HuH-7 (cell line): ENCODE results near the gene FARSB.

Source experiments
- DNase-seq: peaks from one replicate; pipeline ENCODE4 v3.0.0; 2011; ENCODE audit warnings: low spot score

FARSB gene

GRCh38 chr2:222663479-222663878 lies 7.6 kb upstream of the FARSB start:
- DNase-seq, result no peak

DNA sequence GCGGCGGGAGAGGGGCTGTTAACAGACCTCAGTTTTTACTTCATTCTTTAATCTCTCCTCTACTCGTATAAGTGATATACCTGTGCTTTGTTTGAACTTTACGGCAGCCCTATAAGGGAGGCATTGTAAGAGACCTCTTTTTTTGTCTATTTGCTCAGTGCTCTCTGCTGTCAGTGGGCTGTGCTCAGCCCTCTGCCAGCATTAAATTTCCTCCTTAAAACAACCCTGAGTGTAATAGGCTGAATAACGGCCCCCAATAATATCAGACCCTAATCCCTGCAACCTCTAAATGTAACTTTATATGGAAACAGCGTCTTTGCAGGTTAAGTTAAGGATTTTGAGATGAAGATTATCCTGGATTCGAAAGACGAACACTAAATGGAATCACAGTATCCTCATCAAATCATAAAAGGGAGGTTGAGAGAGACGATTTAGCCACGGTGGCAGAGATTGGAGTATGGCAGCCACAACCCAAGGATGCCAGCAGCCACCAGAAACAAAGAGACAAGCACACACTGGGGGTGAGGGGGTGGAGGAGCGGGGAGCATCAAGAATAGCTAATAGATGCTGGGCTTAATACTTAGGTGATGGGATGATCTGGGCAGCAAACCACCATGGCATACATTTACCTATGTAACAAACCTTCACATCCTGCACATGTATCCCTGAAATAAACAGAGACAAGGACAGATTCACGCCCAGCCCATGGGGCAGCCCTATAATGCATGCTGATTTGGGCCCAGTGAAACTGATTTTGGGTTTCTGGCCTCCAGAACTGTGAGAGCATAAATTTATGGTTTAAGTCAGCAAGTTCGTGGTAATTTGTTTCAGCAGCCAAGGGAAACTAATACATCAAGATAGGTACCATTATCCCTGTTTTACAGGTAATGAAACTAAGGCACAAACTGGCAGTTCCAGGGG lies 894 bp upstream of the FARSB start:
- DNase-seq, result no peak

DNA sequence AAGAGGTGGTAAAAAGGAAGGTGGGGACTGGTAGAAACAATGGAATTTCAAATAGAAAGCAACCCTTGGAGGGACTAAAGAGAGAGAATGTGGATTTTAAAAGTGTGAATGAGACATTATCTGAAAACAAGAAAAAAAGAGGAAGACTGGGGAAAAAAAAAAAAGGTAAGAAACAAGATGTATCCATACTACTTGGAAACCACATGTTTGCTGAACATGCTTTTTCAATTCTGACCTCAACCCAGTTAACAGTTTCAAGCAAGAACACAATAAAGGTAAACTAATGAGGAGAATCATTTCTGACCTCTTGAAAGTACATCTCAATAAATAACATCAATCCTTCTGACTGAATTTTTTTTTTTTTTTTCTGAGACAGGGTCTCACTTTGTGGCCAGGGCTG lies 2.6 kb downstream of the FARSB start:
- no peak for DNase-seq

DNA sequence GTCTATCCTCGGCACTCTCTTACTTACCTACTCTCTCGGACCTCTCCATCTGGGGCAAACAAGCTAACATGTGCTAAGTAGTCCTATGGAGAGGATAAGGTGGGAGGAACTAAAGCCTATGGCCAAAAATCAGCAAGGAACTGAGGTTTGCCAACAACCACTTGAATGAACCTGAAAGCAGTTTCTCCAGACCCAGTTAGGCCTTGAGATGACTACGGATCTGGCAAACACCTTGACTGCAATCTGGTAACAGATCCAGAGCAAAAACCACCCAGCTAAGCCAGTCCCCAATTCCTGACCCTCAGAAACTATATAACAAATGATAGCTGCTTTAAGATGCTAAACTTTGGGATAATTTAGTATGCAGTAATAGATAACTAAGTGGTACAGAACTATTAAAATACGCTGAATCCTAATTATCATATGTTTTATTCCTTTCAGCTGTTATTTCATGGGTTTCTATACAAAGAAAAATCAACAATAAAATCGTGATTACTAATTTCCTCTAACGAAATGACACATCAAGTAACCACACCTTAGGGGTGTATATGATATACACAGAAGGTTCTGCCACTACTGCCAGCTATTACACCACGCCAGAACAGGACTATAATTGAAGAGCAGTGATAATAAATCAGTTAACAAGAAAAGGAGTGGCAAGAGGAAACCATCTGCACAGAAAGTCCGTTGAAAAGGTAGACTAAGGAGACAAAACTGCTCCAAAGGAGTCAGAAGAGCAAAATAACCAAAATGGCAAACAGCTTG lies 3.2 kb downstream of the FARSB start:
- DNase-seq, result no peak

DNA sequence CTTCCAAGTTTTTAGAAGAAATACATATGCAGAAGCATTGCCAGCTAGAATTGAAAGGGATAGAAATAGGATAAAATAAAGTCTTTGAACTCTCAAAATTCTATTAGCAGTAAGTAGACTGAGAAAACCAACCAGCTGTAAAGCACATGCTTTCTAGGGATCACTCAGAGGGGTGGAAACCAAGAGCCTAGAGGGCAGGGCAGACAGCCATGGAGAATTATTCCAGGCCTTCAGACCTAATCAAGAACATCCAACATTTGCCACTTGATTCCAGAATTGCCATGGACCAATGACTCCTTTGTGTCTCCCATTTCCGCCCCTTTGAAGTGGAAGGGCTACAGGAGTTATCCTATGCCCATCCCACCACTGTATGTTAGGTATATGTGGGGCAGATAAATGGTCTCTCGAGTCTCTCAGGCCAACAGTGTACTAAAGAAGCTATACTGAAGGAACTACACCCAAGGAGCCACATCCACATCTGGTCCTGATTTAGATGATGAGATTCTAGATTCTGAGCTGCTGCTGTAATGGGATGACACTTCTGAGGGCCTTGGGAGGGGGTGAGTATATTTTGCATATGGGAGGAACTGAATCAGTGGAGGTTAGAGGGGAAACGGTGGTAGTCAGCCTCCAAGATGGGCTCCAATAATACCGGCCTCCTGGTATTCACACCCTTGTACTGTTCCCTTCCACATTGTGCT lies 4.0 kb downstream of the FARSB start:
- DNase-seq, result no peak

DNA sequence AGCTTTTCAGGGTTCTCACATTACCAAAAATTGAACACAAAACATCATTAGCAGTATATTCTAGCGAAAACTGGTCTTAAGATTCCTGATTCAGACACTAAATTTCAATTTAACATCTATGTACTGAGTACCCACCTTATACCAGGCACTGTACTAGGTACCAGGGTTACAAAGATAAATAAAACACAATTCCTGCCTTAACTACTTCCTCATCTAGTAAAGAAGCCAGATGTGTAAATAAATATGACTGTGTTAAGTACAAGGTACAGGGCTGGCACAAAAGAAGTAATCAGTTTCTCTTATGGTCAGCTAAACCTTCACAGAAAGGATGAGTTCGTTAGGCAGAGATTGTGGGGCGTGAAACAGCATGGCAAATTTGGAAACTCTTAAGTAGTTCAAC lies 6.1 kb downstream of the FARSB start:
- DNase-seq, result no peak

- DNase-seq, result no peak
Measured at GRCh38 chr2:222646008-222646407, 9.9 kb downstream of the FARSB start.

DNA sequence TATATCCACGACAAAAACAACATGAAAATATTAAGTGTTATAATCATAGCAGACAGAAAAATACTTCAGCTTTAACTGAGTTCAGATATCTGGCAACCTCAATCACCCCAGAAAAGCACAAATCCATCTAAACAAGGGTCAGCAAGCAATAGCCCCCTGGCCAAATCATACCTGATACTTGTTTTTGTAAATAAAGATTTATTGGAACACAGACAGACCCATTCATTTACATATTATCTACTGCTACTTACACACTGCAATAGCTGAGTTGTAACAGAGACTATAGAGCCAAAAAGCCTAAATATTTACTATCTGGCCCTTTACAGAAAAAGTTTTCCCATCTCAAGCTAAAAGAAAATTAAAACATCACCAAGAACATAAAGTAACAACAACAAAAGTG lies 12.8 kb downstream of the FARSB start:
- no peak for DNase-seq

- no peak for DNase-seq
Measured at GRCh38 chr2:222641336-222641735, 14.6 kb downstream of the FARSB start.

DNA sequence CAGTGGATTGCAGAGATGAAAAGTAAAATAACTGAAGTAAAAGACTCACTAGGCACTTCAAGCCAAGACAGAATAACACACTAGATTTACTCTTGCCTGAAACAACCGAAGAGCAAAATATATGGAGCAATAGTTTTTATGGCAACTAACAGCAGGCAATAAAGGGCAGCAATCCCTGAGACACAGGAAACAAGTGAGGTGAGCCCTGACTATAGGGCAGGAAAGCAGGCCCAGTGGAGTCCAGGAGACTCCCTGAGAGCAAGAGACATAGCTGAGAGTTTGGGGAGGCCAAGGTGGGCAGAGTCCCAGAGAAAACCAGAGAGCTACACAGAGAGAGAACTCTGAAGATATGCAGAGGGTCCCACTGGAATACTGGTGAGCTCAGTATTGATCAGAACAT lies 18.8 kb downstream of the FARSB start:
- DNase-seq, result peak; percentile 10

DNA sequence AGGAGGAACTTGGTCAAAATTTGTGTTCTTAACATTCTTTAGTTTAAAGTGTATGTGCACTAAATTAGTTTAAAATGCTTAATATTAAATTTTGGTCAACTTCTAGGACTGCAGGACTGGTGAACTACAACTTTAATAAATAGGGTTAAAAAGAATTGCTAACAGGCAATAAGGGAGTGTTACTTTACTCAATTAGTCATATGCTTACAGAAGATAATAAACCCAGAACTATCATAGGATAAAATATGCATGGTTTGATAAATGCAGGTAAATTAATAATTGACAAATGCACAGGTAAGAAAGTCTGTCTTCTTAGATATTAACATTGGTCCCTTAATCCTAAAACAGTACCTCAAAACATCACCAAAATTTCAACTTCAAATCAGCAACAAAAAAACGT lies 20.6 kb downstream of the FARSB start:
- DNase-seq, result no peak

DNA sequence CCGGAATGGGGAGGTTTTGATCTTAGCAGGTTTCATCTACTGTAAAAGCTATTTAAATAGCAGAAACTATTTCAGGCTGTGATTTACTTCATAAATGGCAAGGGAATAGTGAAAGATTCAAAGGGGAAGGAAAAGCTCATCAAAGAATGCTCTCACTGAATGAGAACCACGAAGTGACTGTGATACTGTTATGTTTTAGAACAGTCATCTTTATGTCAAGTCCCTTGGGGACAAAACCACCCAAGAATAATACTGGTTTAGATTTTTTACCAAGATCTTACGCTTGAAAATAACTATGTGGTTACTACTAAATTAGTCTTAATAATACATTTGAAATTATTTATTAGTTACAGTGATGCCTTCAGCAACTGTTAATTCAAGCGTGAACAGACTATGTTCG lies 28.1 kb downstream of the FARSB start:
- no peak for DNase-seq

DNA sequence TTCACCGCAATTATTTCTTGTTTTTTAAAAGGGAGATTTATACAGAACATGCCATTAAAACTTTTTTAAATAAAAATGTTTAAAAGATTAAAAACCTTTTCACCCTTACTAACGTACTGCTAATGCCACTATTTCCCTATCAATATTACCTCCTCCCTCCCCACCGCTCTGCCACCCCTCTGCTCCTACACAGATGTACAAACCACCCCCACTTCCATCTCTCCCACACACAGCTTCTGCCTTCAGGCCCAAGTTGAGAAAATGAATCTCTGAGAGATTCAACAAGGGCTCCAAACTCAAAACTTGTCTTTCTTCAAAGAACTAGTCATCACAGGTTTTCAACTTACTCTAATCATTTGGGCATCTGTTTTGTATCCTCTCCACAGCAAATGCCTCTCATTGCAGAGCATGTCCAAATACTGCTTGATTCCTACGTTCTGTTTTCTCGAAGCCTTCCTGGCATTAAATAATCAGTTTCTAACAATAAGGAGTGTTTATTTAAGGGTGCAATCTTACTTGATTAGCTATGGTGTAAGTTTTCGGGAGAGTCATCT lies 32.1 kb downstream of the FARSB start:
- DNase-seq, result no peak

DNA sequence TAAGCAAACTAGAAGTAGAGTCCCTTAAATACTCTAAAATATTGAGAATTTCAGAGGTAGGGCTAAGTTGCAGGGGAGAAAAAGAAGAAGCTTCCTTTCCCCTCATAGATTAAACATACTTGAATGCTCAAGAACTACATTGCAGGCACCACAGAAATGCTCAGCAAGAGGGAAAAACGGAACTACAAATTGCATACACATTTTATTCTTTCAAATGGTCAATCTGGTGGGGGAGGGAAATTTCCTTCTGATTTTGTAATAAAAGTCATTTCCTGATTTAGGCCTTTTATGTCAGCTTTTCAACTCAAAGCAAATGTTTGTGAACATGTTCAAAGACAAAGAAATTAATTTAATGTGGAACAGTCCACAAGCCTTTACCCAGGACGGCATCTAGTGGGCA lies 33.0 kb downstream of the FARSB start:
- no peak for DNase-seq

DNA sequence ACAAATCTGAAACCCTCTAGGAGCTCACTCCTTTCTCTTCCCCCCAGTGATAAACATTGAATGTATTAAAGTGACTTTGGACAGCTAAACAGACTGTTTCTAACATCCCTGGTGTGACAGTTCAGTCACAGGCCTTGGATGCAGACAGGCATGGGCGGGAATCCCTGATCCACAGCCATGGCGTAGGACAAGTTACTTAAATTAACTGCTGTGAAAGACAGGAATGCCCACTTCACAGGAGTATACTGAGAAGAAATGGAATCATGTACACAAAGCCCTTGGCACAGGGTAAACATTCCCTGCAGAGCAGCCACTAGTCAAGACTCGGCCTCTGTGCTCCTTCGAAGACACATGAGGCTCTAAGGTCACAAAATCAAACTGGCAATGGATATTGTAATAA lies 34.0 kb downstream of the FARSB start:
- no peak for DNase-seq

DNA sequence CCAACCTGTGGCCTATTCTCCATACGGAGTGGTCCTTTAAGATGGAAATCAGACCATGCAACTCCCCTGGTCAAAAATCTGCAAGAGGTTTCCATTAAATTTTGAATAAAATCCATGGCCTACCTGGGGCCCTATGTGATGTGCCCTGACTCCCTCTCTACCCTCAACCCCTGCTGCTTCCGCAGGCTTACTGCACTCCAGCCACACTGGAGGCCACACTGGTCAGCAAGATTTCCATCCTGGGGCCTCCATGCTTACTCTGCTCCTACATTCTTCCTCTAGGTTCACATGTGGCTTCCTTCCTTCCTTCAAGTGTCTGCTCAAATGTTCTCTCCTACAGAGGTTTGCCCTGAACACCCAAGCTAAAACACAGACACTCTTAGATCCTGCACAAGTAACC lies 40.6 kb downstream of the FARSB start:
- no peak for DNase-seq

DNA sequence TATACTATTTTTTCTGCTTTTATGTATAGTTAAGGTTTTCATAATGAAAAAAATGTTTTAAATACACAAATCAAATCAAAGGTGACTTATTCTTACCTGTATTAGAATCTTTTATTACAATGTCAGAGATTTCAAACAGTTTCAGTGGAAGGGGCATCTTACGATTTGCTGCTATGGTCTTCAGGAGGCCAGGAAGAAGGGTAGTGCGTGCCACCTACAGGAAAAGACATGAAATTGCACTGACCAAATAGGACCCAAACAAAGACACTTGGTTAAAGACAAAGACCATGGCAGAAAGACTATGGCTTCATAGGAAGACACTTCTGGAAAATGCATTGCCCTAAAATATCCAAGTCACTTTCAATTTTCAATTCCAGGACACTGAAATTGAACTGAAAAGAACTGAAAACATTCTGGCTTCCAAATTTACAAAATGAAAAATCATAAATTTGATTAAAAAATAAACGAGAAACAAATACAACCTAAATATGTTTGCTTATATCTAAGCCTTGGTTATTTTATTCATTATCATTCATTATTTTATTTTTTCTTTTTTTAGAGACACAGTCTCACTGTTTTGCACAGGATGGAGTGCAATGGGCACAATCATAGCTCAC lies 42.1 kb downstream of the FARSB start:
- DNase-seq, result peak; percentile 66

- DNase-seq, result no peak
Measured at GRCh38 chr2:222611684-222612083, 44.2 kb downstream of the FARSB start.

GRCh38 chr2:222610746-222611145 lies 45.1 kb downstream of the FARSB start:
- DNase-seq, result no peak

DNA sequence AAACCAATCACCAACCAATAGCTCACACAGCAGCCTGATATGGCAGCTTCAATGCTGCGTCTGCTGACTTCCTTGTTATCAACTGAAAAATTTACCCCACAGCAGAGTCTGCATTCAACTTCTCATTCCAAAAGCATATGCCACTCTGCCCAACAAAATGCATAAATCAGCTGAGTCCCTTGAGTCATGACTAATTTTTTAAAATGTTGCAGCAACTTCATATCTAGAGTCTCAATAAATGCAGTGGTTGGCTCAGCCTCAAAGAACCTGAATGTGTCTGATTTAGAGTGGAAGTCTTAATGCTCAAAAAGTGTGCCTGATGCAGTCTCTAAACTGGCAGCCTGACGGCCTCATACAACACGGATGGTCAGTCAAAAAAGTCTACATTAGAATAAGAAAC lies 46.5 kb downstream of the FARSB start:
- DNase-seq, result no peak

DNA sequence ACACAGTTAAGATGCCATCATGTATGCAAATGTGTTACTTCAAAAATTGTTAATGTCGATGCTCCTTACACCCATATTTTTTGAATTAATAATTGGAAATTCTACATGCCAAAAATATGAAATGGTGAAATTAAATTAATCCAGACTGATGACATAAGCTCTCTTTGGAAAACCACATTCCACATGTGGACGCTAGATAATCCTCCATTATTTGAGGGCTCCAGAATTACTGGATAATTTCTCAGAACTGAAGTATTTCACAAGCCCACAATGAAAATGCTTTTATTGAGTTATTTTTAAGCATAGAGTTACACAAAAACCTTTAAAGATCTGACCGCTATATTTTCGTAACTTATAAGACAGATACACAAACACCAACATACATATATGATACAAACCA lies 47.8 kb downstream of the FARSB start:
- DNase-seq, result no peak

GRCh38 chr2:222606306-222606705 lies 49.6 kb downstream of the FARSB start:
- no peak for DNase-seq
